ENCODE results near the gene UBE2E2. TPM values are rescaled to one million over a fixed set of nuclear protein-coding genes. Genes with fewer than 3 reads are reported as not detected.

The UBE2E2 gene
- total RNA-seq, 1 experiment from 2014 or later, result 38.6 TPM

GRCh38 chr3:23377928-23378672, 175.0 kb downstream of the UBE2E2 start:
- Histone ChIP-seq H2BK15ac (ENCODE audit: low read depth, low read length) (no peak overlapping the region), H2BK20ac (ENCODE audit: low read depth, low read length, poor library complexity, severe bottlenecking) (no peak overlapping the region), H2BK12ac (ENCODE audit: insufficient read length, low read depth, low read length) (no peak overlapping the region), H3K27ac (ENCODE audit: insufficient read length, low read depth, low read length) (no peak overlapping the region), H3K4me1 (ENCODE audit: insufficient read depth, low read length) (peaks cover 2% of the 10 kb centered on the region; the same call in 1 of the 2 replicates), H4K91ac (ENCODE audit: insufficient read length, low read depth, low read length) (no peak overlapping the region), H3K79me2 (ENCODE audit: insufficient read depth, low read length) (no peaks in the 10 kb centered on the region), H3K4me2 (ENCODE audit: insufficient read depth, insufficient read length, low read length) (no peak overlapping the region), H2AK5ac (ENCODE audit: insufficient read length, low read length) (no peak overlapping the region), H3K27me3 (ENCODE audit: insufficient read depth, low read length) (no peaks in the 10 kb centered on the region), H2BK120ac (ENCODE audit: low read depth, low read length, poor library complexity, severe bottlenecking) (no peak overlapping the region), H3K23me2 (ENCODE audit: insufficient read length, low read depth, low read length, poor library complexity, severe bottlenecking) (no peaks in the 10 kb centered on the region), H4K5ac (ENCODE audit: insufficient read length, low read depth, low read length) (no peak overlapping the region), H4K8ac (replicated peaks; ENCODE audit: insufficient read length, low read depth, low read length) (no peak overlapping the region), H3T11ph (ENCODE audit: low read length) (no peak overlapping the region), H3K18ac (ENCODE audit: insufficient read length, low read depth, low read length) (no peak overlapping the region), H3K14ac (ENCODE audit: insufficient read depth, low read length) (no peak overlapping the region), H2BK5ac (ENCODE audit: insufficient read length, low read length) (no peak overlapping the region), H4K20me1 (ENCODE audit: control insufficient read depth, insufficient read depth, insufficient read length) (no peaks in the 10 kb centered on the region), H3K9me3 (ENCODE audit: control insufficient read depth, low read depth, low read length) (no peaks in the 10 kb centered on the region), H3K4ac (ENCODE audit: low read depth, low read length) (no peak overlapping the region), H3K23ac (ENCODE audit: insufficient read length, low read depth, low read length) (no peak overlapping the region), H3K79me1 (ENCODE audit: insufficient read depth, low read depth, low read length, poor library complexity, severe bottlenecking) (no peaks in the 10 kb centered on the region), H2AFZ (ENCODE audit: low read length) (no peak overlapping the region), H3K56ac (ENCODE audit: insufficient read length, low read depth, low read length) (no peak overlapping the region), H3K9ac (ENCODE audit: extremely low read depth, insufficient read length, low read length) (no peak overlapping the region)
- DNase-seq, result no peak
- Mint-ChIP-seq H3K27me3 (ENCODE audit: low read depth) (no peaks in the 10 kb centered on the region), H3K36me3 (ENCODE audit: insufficient read depth in 1 of 3, low read depth in 3 of 3) (no peaks in the 10 kb centered on the region), H3K9me3 (no peaks in the 10 kb centered on the region), H3K27ac (no peak overlapping the region), H3K4me1 (peaks cover 3% of the 10 kb centered on the region in 2 experiments), H3K4me3 (no peak overlapping the region)
- no CpG with 5 or more reads among the region's 1 CpG for WGBS (ENCODE audit: extremely low coverage, insufficient read length, low lambda C conversion rate)
- TF ChIP-seq CTCF (conservative IDR thresholded peaks at IDR 0.05), result no peak

Measured in H9 (cell line).